SK-N-SH (cell line): ENCODE measurements around the gene SMOC1. TPM values are rescaled to one million over a fixed set of nuclear protein-coding genes. Genes with fewer than 3 reads are reported as not detected.

Experiments used
- CTCF ChIA-PET: fragments of 300-600, 350-600 bp; formaldehyde crosslinking; extraction: SDS; loops from one replicate; lab custom pipeline; 2021; lab: Yijun Ruan, JAX
- POLR2A ChIA-PET: fragments of 350-600 bp; sonication (Branson Sonifier 250); formaldehyde crosslinking; extraction: SDS; loops from one replicate; lab custom pipeline; 2020; ENCODE audit warnings: antibody characterized with exemption, inconsistent platforms; lab: Yijun Ruan, JAX
- DNase-seq: peaks from one replicate; pipeline ENCODE4 v3.0.0; 2012
- H2AFZ ChIP-seq: fragments of 200-600 bp; sonication (generic); 2 replicates; pipeline ENCODE4 v1.8.1; 2016; ENCODE audit warnings: antibody characterized with exemption, mild to moderate bottlenecking, low read depth
- H3F3A ChIP-seq: fragments of 200-600 bp; sonication (generic); replicated peaks from 2 replicates; pipeline ENCODE3; 2016; ENCODE audit warnings: antibody characterized with exemption, mild to moderate bottlenecking; ENCODE audit not compliant: insufficient read depth
- H3K27ac ChIP-seq, 2 experiments: fragments of 200-500 bp in 1 of 2; fragments of 200-600 bp in 1 of 2; sonication (Bioruptor generic) in 1 of 2; sonication (generic), shearing (Covaris generic) in 1 of 2; 2 replicates each; pipeline versions ENCODE4 v1.5.1 to v1.6.1; 2014 to 2016; ENCODE audit warnings: low read depth in 2 of 2, inconsistent platforms in 1 of 2, low read length in 1 of 2, mild to moderate bottlenecking in 1 of 2, mixed read lengths in 1 of 2
- H3K27me3 ChIP-seq: fragments of 200-600 bp; sonication (generic), shearing (Covaris generic); 2 replicates; pipeline ENCODE4 v1.6.1; 2016; ENCODE audit warnings: mixed run types; ENCODE audit not compliant: insufficient read depth
- H3K36me3 ChIP-seq, 2 experiments: fragments of 200-500 bp in 1 of 2; fragments of 200-600 bp in 1 of 2; sonication (Bioruptor generic) in 1 of 2; sonication (generic) in 1 of 2; replicated peaks in 1 of 2; 2 replicates each; pipeline versions ENCODE3 to v1.5.1; 2014 to 2016; ENCODE audit warnings: low read length in 1 of 2, mild to moderate bottlenecking in 1 of 2; ENCODE audit not compliant: insufficient read depth in 2 of 2, control insufficient read depth in 1 of 2
- H3K4me1 ChIP-seq, 2 experiments: fragments of 200-500 bp in 1 of 2; fragments of 200-600 bp in 1 of 2; sonication (Bioruptor generic) in 1 of 2; sonication (generic), shearing (Covaris generic) in 1 of 2; 2 replicates each; pipeline versions ENCODE4 v1.5.1 to v1.6.1; 2014 to 2016; ENCODE audit warnings: low read depth in 1 of 2, low read length in 1 of 2, mixed run types in 1 of 2; ENCODE audit not compliant: insufficient read depth in 2 of 2, control insufficient read depth in 1 of 2
- H3K4me2 ChIP-seq: fragments of 200-600 bp; sonication (generic), shearing (Covaris generic); 2 replicates; pipeline ENCODE4 v1.6.1; 2017; ENCODE audit warnings: mixed run types
- H3K4me3 ChIP-seq, 2 experiments: fragments of 200-500 bp in 1 of 2; fragments of 200-600 bp in 1 of 2; sonication (Bioruptor generic) in 1 of 2; sonication (generic), shearing (Covaris generic) in 1 of 2; 2 replicates each; pipeline versions ENCODE4 v1.5.1 to v1.8.1; 2014 to 2016; ENCODE audit warnings: low read depth in 2 of 2, inconsistent platforms in 1 of 2, low read length in 1 of 2, mild to moderate bottlenecking in 1 of 2, mixed read lengths in 1 of 2, moderate library complexity in 1 of 2
- H3K79me2 ChIP-seq: fragments of 200-600 bp; sonication (generic); 2 replicates; pipeline ENCODE4 v1.8.1; 2017; ENCODE audit warnings: mild to moderate bottlenecking; ENCODE audit not compliant: insufficient read depth
- H3K9ac ChIP-seq: fragments of 200-600 bp; sonication (generic); 2 replicates; pipeline ENCODE4 v1.6.1; 2017; ENCODE audit warnings: mixed run types
- H3K9me2 ChIP-seq: fragments of 200-600 bp; sonication (generic); 2 replicates; pipeline ENCODE4 v1.6.1; 2017; ENCODE audit warnings: mixed run types
- H3K9me3 ChIP-seq: fragments of 200-600 bp; sonication (generic); 2 replicates; pipeline ENCODE4 v1.6.1; 2017; ENCODE audit warnings: mixed run types, mild to moderate bottlenecking, moderate library complexity
- H4K20me1 ChIP-seq: fragments of 200-600 bp; sonication (generic); 2 replicates; pipeline ENCODE4 v1.6.1; 2017; ENCODE audit warnings: mild to moderate bottlenecking, mixed run types; ENCODE audit not compliant: insufficient read depth
- EP300 ChIP-seq, 2 experiments: IDR thresholded peaks; 2 replicates each; pipeline versions ENCODE4 v1.4.0 to v1.6.1; 2012; ENCODE audit warnings: borderline replicate concordance in 1 of 2, low read depth in 1 of 2, low read length in 1 of 2
- EZH2phosphoT487 ChIP-seq: fragments of 200-600 bp; sonication (generic); IDR thresholded peaks from 2 replicates; pipeline ENCODE4 v1.6.1; 2017; ENCODE audit warnings: low read depth, mixed run types, mild to moderate bottlenecking, antibody characterized with exemption, moderate library complexity, borderline replicate concordance
- GATA2 ChIP-seq: sonication (generic); formaldehyde crosslinking; IDR thresholded peaks from 2 replicates; pipeline ENCODE4 v1.5.0; 2020; ENCODE audit warnings: mild to moderate bottlenecking, missing genetic modification reagents
- MXI1 ChIP-seq: IDR thresholded peaks from 2 replicates; pipeline ENCODE4 v1.6.1; 2012; ENCODE audit warnings: mild to moderate bottlenecking, low read depth, low read length, improper control_type of control experiment
- NFIC ChIP-seq: IDR thresholded peaks from 2 replicates; pipeline ENCODE4 v1.4.0; 2012; ENCODE audit warnings: borderline replicate concordance
- NRF1 ChIP-seq: IDR thresholded peaks from 2 replicates; pipeline ENCODE4 v1.6.1; 2012; ENCODE audit warnings: low read depth, mild to moderate bottlenecking, low read length
- POLR2AphosphoS5 ChIP-seq: IDR thresholded peaks from 2 replicates; pipeline ENCODE4 v1.6.1; 2012; ENCODE audit warnings: low read depth, low read length
- RAD21 ChIP-seq: IDR thresholded peaks from 2 replicates; pipeline ENCODE4 v1.6.1; 2012; ENCODE audit warnings: mild to moderate bottlenecking, low read length
- RFX5 ChIP-seq: IDR thresholded peaks from 2 replicates; pipeline ENCODE4 v1.6.1; 2012; ENCODE audit warnings: mild to moderate bottlenecking, improper control_type of control experiment, low read length
- RXRA ChIP-seq: IDR thresholded peaks from 2 replicates; pipeline ENCODE4 v1.4.0; 2012; ENCODE audit warnings: low read depth, mild to moderate bottlenecking, borderline replicate concordance
- SMC3 ChIP-seq: IDR thresholded peaks from 2 replicates; pipeline ENCODE4 v1.6.1; 2012; ENCODE audit warnings: low read depth, low read length, improper control_type of control experiment
- TAF1 ChIP-seq: IDR thresholded peaks from 2 replicates; pipeline ENCODE4 v1.6.1; 2012; ENCODE audit warnings: low read depth, mild to moderate bottlenecking, low read length, moderate library complexity, borderline replicate concordance
- TCF12 ChIP-seq: IDR thresholded peaks from 2 replicates; pipeline ENCODE4 v1.4.0; 2012
- YY1 ChIP-seq: IDR thresholded peaks from 2 replicates; pipeline ENCODE4 v1.4.0; 2012; ENCODE audit warnings: low read depth, mild to moderate bottlenecking
- WGBS: methylation state at CpG from one replicate; pipeline ENCODE4 v1.1.6; 2017; ENCODE audit warnings: low lambda C conversion rate; 5-methylcytosine and 5-hydroxymethylcytosine counted together
- polyA plus RNA-seq, 3 experiments: library from polyadenylated mRNA; depleted of rRNA; stranded (reverse); fragments of >200 nt; gene quantifications; 2 replicates each; pipeline ENCODE4 v1.2.3, GENCODE V29; 2012
- TF ChIP-seq, protein P1 (sequence below): IDR thresholded peaks from 2 replicates; pipeline ENCODE4 v1.4.0; 2012; ENCODE audit warnings: low read depth, borderline replicate concordance
- TF ChIP-seq, protein P2 (sequence below): IDR thresholded peaks from 2 replicates; pipeline ENCODE4 v1.6.1; 2012; ENCODE audit warnings: mild to moderate bottlenecking, low read depth, low read length, moderate library complexity
- TF ChIP-seq, protein P3 (sequence below): IDR thresholded peaks from 2 replicates; pipeline ENCODE4 v1.4.0; 2012; ENCODE audit warnings: low read depth

Gene SMOC1
- polyA plus RNA-seq, 1 of the 3 experiments (the other 2 are of a cell fraction): not detected

DNA sequence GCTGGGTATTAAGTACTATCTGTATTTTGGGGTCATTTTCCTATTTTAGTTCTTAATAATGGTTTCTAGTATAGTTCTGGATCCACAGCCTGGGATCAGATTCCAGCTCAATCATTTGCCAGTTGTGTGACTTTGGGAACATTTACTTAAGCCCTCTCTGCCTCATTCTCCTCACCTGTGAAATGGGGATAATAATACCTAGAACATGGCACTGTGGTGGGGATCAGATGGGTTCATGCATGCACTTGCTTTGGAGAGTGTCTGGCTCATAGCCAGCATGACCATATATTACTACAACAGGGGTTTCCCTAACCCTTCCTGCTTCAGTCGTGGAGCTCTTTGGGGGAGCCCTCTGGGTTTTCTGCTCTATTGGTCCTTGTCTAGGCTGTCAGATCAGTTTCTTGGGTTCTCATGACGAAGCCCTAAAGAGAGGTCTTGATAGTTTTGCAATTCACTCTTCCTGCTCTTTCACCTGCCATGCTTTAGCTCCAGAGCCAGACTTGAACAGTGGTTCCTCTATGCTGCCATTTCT is 34.1 kb upstream of the SMOC1 start (continued):
- no peak for TF ChIP-seq MXI1
- no peak for TF ChIP-seq RAD21

DNA sequence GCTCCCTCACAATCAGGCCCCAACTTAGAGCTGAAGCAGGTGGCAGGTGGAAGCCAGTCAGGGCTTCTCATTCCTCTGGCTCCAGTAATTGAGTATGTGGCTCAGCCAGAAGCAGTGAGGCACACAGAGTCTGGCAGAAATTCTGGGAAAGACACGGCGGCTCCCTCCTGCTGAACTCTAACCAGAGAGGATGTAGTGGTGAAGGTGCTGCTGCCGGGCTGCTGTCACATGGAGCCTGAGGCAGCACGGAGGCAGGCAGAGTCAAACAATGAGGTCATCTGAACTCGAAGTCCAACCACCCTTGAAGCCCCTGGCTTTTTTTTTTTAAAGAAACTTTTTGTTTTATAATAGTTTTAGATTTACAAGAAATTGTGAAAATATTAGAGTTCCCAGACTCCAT is 33.4 kb upstream of the SMOC1 start:
- Histone ChIP-seq H3K27me3 (no peaks in the 10 kb centered on the region), H3K36me3 (no peaks in the 10 kb centered on the region), H3F3A (no peaks in the 10 kb centered on the region), H2AFZ (no peak overlapping the region), H4K20me1 (no peaks in the 10 kb centered on the region), H3K9me3 (no peaks in the 10 kb centered on the region), H3K9me2 (no peaks in the 10 kb centered on the region), H3K4me3 (no peak overlapping the region), H3K4me1 (peaks cover 0 to 11% of the 10 kb centered on the region in 2 experiments; a peak in 1 of 4 replicates), H3K4me2 (no peak overlapping the region), H3K27ac (no peak overlapping the region), H3K9ac (no peak overlapping the region), H3K79me2 (no peaks in the 10 kb centered on the region)
- WGBS: 28% methylated on average over 5 of the region's 5 CpGs
- no peak for DNase-seq
- POLR2A ChIA-PET: no interaction called here
- CTCF ChIA-PET: interaction anchor here (0.7 to 4.2 kb wide), 4 partner anchors 14 to 32 kb away, joined by 3 to 12 read pairs (median 4); no protein-coding TSS in a partner anchor
- no peak for TF ChIP-seq POLR2AphosphoS5
- TF ChIP-seq TCF12: no peak
- no peak for TF ChIP-seq EP300 (IDR thresholded peaks at IDR 0.05; ENCODE audit: borderline replicate concordance in 1 of 2, low read depth in 1 of 2, low read length in 1 of 2)
- TF ChIP-seq MXI1: no peak
- TF ChIP-seq, protein P1, sequence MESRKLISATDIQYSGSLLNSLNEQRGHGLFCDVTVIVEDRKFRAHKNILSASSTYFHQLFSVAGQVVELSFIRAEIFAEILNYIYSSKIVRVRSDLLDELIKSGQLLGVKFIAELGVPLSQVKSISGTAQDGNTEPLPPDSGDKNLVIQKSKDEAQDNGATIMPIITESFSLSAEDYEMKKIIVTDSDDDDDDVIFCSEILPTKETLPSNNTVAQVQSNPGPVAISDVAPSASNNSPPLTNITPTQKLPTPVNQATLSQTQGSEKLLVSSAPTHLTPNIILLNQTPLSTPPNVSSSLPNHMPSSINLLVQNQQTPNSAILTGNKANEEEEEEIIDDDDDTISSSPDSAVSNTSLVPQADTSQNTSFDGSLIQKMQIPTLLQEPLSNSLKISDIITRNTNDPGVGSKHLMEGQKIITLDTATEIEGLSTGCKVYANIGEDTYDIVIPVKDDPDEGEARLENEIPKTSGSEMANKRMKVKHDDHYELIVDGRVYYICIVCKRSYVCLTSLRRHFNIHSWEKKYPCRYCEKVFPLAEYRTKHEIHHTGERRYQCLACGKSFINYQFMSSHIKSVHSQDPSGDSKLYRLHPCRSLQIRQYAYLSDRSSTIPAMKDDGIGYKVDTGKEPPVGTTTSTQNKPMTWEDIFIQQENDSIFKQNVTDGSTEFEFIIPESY: no peak
- no peak for TF ChIP-seq RXRA
- TF ChIP-seq NFIC: no peak

DNA sequence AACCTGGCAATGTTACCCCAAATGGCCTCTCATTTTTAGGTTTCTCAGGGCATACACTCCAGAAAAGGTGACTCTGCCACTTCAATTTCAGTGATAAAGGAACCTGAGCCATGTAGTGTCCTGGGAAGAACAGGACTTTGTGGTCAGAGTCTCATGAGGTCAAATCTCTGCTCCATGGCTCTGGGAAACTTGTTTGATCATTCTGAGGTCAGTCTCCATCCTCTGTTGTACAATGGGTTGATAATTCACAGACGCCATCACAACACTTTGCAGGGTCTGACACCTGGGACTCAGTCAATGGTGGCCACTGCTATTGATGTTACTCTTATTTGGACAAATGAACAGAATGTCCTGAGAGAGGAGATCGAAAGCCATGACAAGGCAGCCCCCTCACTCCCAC is 31.1 kb upstream of the SMOC1 start:
- Histone ChIP-seq H4K20me1 (no peaks in the 10 kb centered on the region), H3K9me3 (no peaks in the 10 kb centered on the region), H3K4me1 (no peaks in the 10 kb centered on the region; a peak in 1 of 4 replicates), H3K9ac (no peak overlapping the region), H3F3A (no peaks in the 10 kb centered on the region), H3K4me3 (no peak overlapping the region), H3K79me2 (no peaks in the 10 kb centered on the region), H3K27me3 (no peaks in the 10 kb centered on the region), H3K4me2 (no peak overlapping the region), H3K36me3 (no peaks in the 10 kb centered on the region), H3K27ac (no peak overlapping the region), H3K9me2 (no peaks in the 10 kb centered on the region), H2AFZ (no peak overlapping the region)
- no peak for TF ChIP-seq TAF1
- TF ChIP-seq YY1: no peak
- TF ChIP-seq SMC3: no peak
- TF ChIP-seq GATA2 (CRISPR knock-in tag): no peak
- TF ChIP-seq, protein P2, sequence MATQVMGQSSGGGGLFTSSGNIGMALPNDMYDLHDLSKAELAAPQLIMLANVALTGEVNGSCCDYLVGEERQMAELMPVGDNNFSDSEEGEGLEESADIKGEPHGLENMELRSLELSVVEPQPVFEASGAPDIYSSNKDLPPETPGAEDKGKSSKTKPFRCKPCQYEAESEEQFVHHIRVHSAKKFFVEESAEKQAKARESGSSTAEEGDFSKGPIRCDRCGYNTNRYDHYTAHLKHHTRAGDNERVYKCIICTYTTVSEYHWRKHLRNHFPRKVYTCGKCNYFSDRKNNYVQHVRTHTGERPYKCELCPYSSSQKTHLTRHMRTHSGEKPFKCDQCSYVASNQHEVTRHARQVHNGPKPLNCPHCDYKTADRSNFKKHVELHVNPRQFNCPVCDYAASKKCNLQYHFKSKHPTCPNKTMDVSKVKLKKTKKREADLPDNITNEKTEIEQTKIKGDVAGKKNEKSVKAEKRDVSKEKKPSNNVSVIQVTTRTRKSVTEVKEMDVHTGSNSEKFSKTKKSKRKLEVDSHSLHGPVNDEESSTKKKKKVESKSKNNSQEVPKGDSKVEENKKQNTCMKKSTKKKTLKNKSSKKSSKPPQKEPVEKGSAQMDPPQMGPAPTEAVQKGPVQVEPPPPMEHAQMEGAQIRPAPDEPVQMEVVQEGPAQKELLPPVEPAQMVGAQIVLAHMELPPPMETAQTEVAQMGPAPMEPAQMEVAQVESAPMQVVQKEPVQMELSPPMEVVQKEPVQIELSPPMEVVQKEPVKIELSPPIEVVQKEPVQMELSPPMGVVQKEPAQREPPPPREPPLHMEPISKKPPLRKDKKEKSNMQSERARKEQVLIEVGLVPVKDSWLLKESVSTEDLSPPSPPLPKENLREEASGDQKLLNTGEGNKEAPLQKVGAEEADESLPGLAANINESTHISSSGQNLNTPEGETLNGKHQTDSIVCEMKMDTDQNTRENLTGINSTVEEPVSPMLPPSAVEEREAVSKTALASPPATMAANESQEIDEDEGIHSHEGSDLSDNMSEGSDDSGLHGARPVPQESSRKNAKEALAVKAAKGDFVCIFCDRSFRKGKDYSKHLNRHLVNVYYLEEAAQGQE: no peak
- no peak for TF ChIP-seq EZH2phosphoT487
- no peak for TF ChIP-seq EP300 (IDR thresholded peaks at IDR 0.05; ENCODE audit: borderline replicate concordance in 1 of 2, low read depth in 1 of 2, low read length in 1 of 2)
- TF ChIP-seq, protein P3, sequence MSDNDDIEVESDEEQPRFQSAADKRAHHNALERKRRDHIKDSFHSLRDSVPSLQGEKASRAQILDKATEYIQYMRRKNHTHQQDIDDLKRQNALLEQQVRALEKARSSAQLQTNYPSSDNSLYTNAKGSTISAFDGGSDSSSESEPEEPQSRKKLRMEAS: no peak
- no peak for TF ChIP-seq NRF1
- no peak for TF ChIP-seq RFX5
- ChIA-PET CTCF (interaction anchor here (0.9 to 1.2 kb wide), 2 partner anchors 29 to 179 kb away, joined by 3 read pairs; no protein-coding TSS in a partner anchor), POLR2A (no interaction called here)
- no peak for DNase-seq
- 38% methylated on average over 2 of the region's 2 CpGs for WGBS
